Measurements from ENCODE around the gene ATAD2B.
"Not testable (repeated sequence)": the region's sequence is repeated elsewhere in the genome, so short reads cannot be mapped to it uniquely, and the experiment has no call there.

The ATAD2B gene

GRCh38 chr2:23788100-23788499, 138.8 kb downstream of the ATAD2B start:
- DNase-seq, result no peak

GRCh38 chr2:23784971-23785370, 142.0 kb downstream of the ATAD2B start:
- no peak for DNase-seq

GRCh38 chr2:23782646-23783045, 144.3 kb downstream of the ATAD2B start:
- no peak for DNase-seq

- no peak for DNase-seq
These were observed 144.8 kb downstream of the ATAD2B start for GRCh38 chr2:23782126-23782525.

GRCh38 chr2:23780465-23780864, 146.5 kb downstream of the ATAD2B start:
- DNase-seq, result not testable (repeated sequence)

- DNase-seq, result no peak
These were observed 149.1 kb downstream of the ATAD2B start for GRCh38 chr2:23777826-23778225.

- no peak for DNase-seq
These were observed 150.9 kb downstream of the ATAD2B start for GRCh38 chr2:23776021-23776420.

GRCh38 chr2:23772684-23773083, 154.2 kb downstream of the ATAD2B start:
- no peak for DNase-seq

- DNase-seq, result no peak
These were observed 154.9 kb downstream of the ATAD2B start for GRCh38 chr2:23772056-23772455.

- DNase-seq, result peak; percentile 32
These were observed 157.6 kb downstream of the ATAD2B start for GRCh38 chr2:23769364-23769763.

GRCh38 chr2:23767876-23768621, 158.9 kb downstream of the ATAD2B start:
- DNase-seq, result peak; percentile 53

- no peak for DNase-seq
These were observed 164.8 kb downstream of the ATAD2B start for GRCh38 chr2:23762141-23762540.

GRCh38 chr2:23761638-23762037, 165.3 kb downstream of the ATAD2B start:
- DNase-seq, result no peak

- DNase-seq, result peak; percentile 57
These were observed 166.2 kb downstream of the ATAD2B start for GRCh38 chr2:23760736-23761135.

GRCh38 chr2:23757686-23758433, 169.1 kb downstream of the ATAD2B start:
- DNase-seq, result peak; percentile 85

GRCh38 chr2:23756593-23757292, 170.2 kb downstream of the ATAD2B start:
- no peak for DNase-seq

- DNase-seq, result no peak
These were observed 172.0 kb downstream of the ATAD2B start for GRCh38 chr2:23754970-23755369.

- peak; percentile 10 for DNase-seq
These were observed 173.5 kb downstream of the ATAD2B start for GRCh38 chr2:23753291-23754010.

- peak; percentile 61 for DNase-seq
These were observed 175.1 kb downstream of the ATAD2B start for GRCh38 chr2:23751747-23752265.

GRCh38 chr2:23746141-23746863, 180.6 kb downstream of the ATAD2B start:
- no peak for DNase-seq

GRCh38 chr2:23745726-23746105, 181.2 kb downstream of the ATAD2B start:
- peak; percentile 35 for DNase-seq

All from fibroblast of skin of back (primary cell).